HCT116 (cell line): ENCODE results near the gene ANO10. TPM values are rescaled to one million over a fixed set of nuclear protein-coding genes. Genes with fewer than 3 reads are reported as not detected.

ENCODE experiments used
- ATAC-seq: fragments of 200-7000 bp; cut with Tn5 transposase; 2 replicates; pipeline ENCODE4 v1.9.1; 2020; ENCODE audit warnings: mild to moderate bottlenecking, moderate library complexity
- BruUV-seq: library from RNA; stranded (reverse); fragments of 400-500 nt; replicated peaks from 2 replicates; lab custom pipeline; 2021; lab: Mats Ljungman, UMichigan
- CTCF ChIA-PET: fragments of 300-600 bp; sonication (Branson Sonifier 250); formaldehyde crosslinking; loops from one replicate; lab custom pipeline; 2021; ENCODE audit warnings: antibody characterized with exemption; lab: Charles Lee
- POLR2A ChIA-PET: fragments of 300-600, 350-600 bp; sonication (Branson Sonifier 250); formaldehyde crosslinking; loops from one replicate; lab custom pipeline; 2021; ENCODE audit warnings: antibody characterized with exemption; lab: Charles Lee
- RAD21 ChIA-PET, 2 experiments: fragments of 300-600 bp; sonication (Branson Sonifier 250); formaldehyde crosslinking; loops; one replicate each; lab custom pipeline; 2023; ENCODE audit warnings: low total read pairs in 2 of 2; ENCODE audit not compliant: uncharacterized antibody in 2 of 2, unreplicated experiment in 2 of 2, low non-redundant PET in 1 of 2; lab: Charles Lee
- DNase-seq: peaks from one replicate; pipeline ENCODE4 v3.0.0-alpha.2; 2010; ENCODE audit warnings: low read depth, low spot score
- H2AFZ ChIP-seq: fragments of 200-600 bp; shearing (Covaris generic), sonication (generic); 2 replicates; pipeline ENCODE4 v1.6.1; 2017; ENCODE audit warnings: low read depth, mixed run types, mixed read lengths, antibody characterized with exemption, low read length; ENCODE audit not compliant: poor library complexity, severe bottlenecking
- H3K27ac ChIP-seq: 2 replicates; pipeline ENCODE4 v1.5.1; 2012; ENCODE audit warnings: low read depth, low read length
- H3K27me3 ChIP-seq: fragments of 200-600 bp; sonication (generic); 2 replicates; pipeline ENCODE4 v1.6.1; 2016; ENCODE audit warnings: mixed run types, low read length, mixed read lengths; ENCODE audit not compliant: insufficient read depth
- H3K36me3 ChIP-seq, 2 experiments: fragments of 200-500 bp in 1 of 2; fragments of 200-600 bp in 1 of 2; sonication (Bioruptor generic) in 1 of 2; sonication (generic) in 1 of 2; 2 replicates each; pipeline versions ENCODE4 v1.5.1 to v1.6.1; 2014 to 2016; ENCODE audit warnings: low read length in 2 of 2, inconsistent platforms in 1 of 2, mixed read lengths in 1 of 2, mixed run types in 1 of 2; ENCODE audit not compliant: insufficient read depth in 2 of 2, control insufficient read depth in 1 of 2
- H3K4me1 ChIP-seq, 2 experiments: fragments of 200-600 bp in 1 of 2; sonication (generic) in 1 of 2; 2 replicates each; pipeline versions ENCODE4 v1.5.1 to v1.6.1; 2012 to 2017; ENCODE audit warnings: low read length in 2 of 2, inconsistent platforms in 1 of 2, mild to moderate bottlenecking in 1 of 2, mixed read lengths in 1 of 2, mixed run types in 1 of 2, moderate library complexity in 1 of 2; ENCODE audit not compliant: insufficient read depth in 2 of 2, control insufficient read depth in 1 of 2
- H3K4me2 ChIP-seq: fragments of 200-600 bp; sonication (generic); 2 replicates; pipeline ENCODE4 v1.6.1; 2017; ENCODE audit warnings: mixed run types, low read length, mixed read lengths
- H3K4me3 ChIP-seq, 2 experiments: fragments of 200-600 bp in 1 of 2; sonication (generic) in 1 of 2; replicated peaks in 1 of 2; 2 replicates each; pipeline ENCODE4 v1.5.1; 2011 to 2016; ENCODE audit warnings: low read length in 2 of 2, control low read depth in 1 of 2, low read depth in 1 of 2, mild to moderate bottlenecking in 1 of 2, mixed read lengths in 1 of 2, mixed run types in 1 of 2
- H3K79me2 ChIP-seq: fragments of 200-600 bp; sonication (generic); 2 replicates; pipeline ENCODE4 v1.6.1; 2017; ENCODE audit warnings: mild to moderate bottlenecking, mixed run types, low read length, moderate library complexity, mixed read lengths; ENCODE audit not compliant: insufficient read depth
- H3K9ac ChIP-seq: fragments of 200-600 bp; sonication (generic); 2 replicates; pipeline ENCODE4 v1.6.1; 2016; ENCODE audit warnings: low read length, mixed read lengths
- H3K9me2 ChIP-seq: fragments of 200-600 bp; sonication (generic), shearing (Covaris generic); 2 replicates; pipeline ENCODE4 v1.6.1; 2017; ENCODE audit warnings: mixed run types, mild to moderate bottlenecking, moderate library complexity; ENCODE audit not compliant: insufficient read depth
- H3K9me3 ChIP-seq, 2 experiments: fragments of 200-500 bp in 1 of 2; fragments of 200-600 bp in 1 of 2; sonication (Bioruptor generic) in 1 of 2; sonication (generic) in 1 of 2; 2 replicates each; pipeline ENCODE4 v1.6.1; 2014 to 2017; ENCODE audit warnings: low read length in 2 of 2, mixed read lengths in 2 of 2, inconsistent platforms in 1 of 2, low read depth in 1 of 2, mild to moderate bottlenecking in 1 of 2, mixed run types in 1 of 2, moderate library complexity in 1 of 2; ENCODE audit not compliant: control insufficient read depth in 1 of 2, insufficient read depth in 1 of 2
- H4K20me1 ChIP-seq: fragments of 200-600 bp; sonication (generic), shearing (Covaris generic); 2 replicates; pipeline ENCODE4 v1.6.1; 2017; ENCODE audit warnings: mixed run types, mild to moderate bottlenecking, moderate library complexity; ENCODE audit not compliant: insufficient read depth
- ELF1 ChIP-seq: IDR thresholded peaks from 2 replicates; pipeline ENCODE4 v1.6.1; 2012; ENCODE audit warnings: low read depth, borderline replicate concordance
- FOSL1 ChIP-seq: IDR thresholded peaks from 2 replicates; pipeline ENCODE4 v1.6.1; 2012; ENCODE audit warnings: low read depth
- JUND ChIP-seq: IDR thresholded peaks from 2 replicates; pipeline ENCODE4 v1.6.1; 2012
- POLR2AphosphoS5 ChIP-seq: IDR thresholded peaks from 2 replicates; pipeline ENCODE4 v1.6.1; 2011; ENCODE audit warnings: mild to moderate bottlenecking, low read depth, low read length, moderate library complexity
- SP1 ChIP-seq: IDR thresholded peaks from 2 replicates; pipeline ENCODE4 v1.6.1; 2012; ENCODE audit warnings: low read depth
- SRF ChIP-seq: IDR thresholded peaks from 2 replicates; pipeline ENCODE4 v1.6.1; 2012; ENCODE audit warnings: low read depth
- YY1 ChIP-seq: IDR thresholded peaks from 2 replicates; pipeline ENCODE4 v1.6.1; 2011; ENCODE audit warnings: low read length, low read depth, moderate library complexity, mild to moderate bottlenecking; ENCODE audit not compliant: insufficient replicate concordance; ENCODE audit errors: extremely low read depth
- ZFX ChIP-seq: fragments of 450-650 bp; IDR thresholded peaks from 2 replicates; pipeline ENCODE4 v1.6.1; 2017
- ZNF274 ChIP-seq: fragments of 200-500 bp; sonication (Bioruptor generic); IDR thresholded peaks from 2 replicates; pipeline ENCODE4 v1.6.1; 2014; ENCODE audit warnings: mild to moderate bottlenecking, low read depth, low read length, inconsistent platforms
- intact Hi-C: fragments of 100-400 bp; cut with micrococcal nuclease; formaldehyde crosslinking; loops from 2 replicates; pipeline ENCODE4 v1.10.0; 2022
- total RNA-seq: library from RNA; stranded (reverse); gene quantifications from one replicate; pipeline ENCODE4 v1.2.1, GENCODE V29; 2021; ENCODE audit not compliant: unreplicated experiment
- TF ChIP-seq, protein P1 (sequence below), 3 experiments: fragments of 200-600 bp in 1 of 3; sonication (generic) in 1 of 3; IDR thresholded peaks in 2 of 3; conservative IDR thresholded peaks in 1 of 3; 2 replicates each; pipeline ENCODE4 v1.5.1; 2012 to 2017; ENCODE audit warnings: low read depth in 2 of 3, low read length in 2 of 3, antibody characterized with exemption in 1 of 3, borderline replicate concordance in 1 of 3, control low read depth in 1 of 3, mild to moderate bottlenecking in 1 of 3, mixed read lengths in 1 of 3, mixed run types in 1 of 3, moderate library complexity in 1 of 3; ENCODE audit not compliant: insufficient read depth in 1 of 3
- TF ChIP-seq, protein P2 (sequence below): IDR thresholded peaks from 2 replicates; pipeline ENCODE4 v1.6.1; 2012

The ANO10 gene
- total RNA-seq, 1 experiment from 2014 or later, result 13.3 TPM

DNA sequence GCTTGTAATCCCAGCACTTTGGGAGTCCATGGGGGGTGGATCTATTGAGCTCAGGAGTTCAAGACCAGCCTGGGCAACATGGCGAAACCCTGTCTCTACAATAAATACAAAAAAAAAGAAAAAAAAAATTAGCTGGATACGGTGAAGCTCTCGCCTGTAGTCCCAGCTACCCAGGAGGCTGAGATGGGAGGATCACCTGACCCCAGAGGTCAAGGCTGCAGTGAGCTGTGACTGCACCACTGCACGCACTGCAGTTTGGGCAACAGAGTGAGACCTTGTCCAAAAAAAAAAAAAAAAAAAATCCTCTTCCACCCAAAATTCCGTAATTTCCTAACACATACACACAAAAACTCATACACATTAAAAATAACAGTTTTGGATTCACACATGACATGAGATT, 2.2 kb downstream of the ANO10 start:
- Histone ChIP-seq H3K4me2 (no peak overlapping the region), H3K9ac (no peak overlapping the region), H2AFZ (no peak overlapping the region), H3K4me1 (peaks cover 2 to 13% of the 10 kb centered on the region in 2 experiments; a peak in 3 of 4 replicates), H3K9me3 (no peaks in the 10 kb centered on the region), H3K27ac (no peak overlapping the region), H3K27me3 (no peaks in the 10 kb centered on the region), H4K20me1 (no peaks in the 10 kb centered on the region), H3K79me2 (no peaks in the 10 kb centered on the region), H3K9me2 (no peaks in the 10 kb centered on the region), H3K4me3 (no peak overlapping the region), H3K36me3 (no peaks in the 10 kb centered on the region)
- ChIA-PET CTCF (no interaction called here), RAD21 (no interaction called here), POLR2A (no interaction called here)
- no peak for ATAC-seq
- TF ChIP-seq ZFX, result no peak
- TF ChIP-seq, protein P1, sequence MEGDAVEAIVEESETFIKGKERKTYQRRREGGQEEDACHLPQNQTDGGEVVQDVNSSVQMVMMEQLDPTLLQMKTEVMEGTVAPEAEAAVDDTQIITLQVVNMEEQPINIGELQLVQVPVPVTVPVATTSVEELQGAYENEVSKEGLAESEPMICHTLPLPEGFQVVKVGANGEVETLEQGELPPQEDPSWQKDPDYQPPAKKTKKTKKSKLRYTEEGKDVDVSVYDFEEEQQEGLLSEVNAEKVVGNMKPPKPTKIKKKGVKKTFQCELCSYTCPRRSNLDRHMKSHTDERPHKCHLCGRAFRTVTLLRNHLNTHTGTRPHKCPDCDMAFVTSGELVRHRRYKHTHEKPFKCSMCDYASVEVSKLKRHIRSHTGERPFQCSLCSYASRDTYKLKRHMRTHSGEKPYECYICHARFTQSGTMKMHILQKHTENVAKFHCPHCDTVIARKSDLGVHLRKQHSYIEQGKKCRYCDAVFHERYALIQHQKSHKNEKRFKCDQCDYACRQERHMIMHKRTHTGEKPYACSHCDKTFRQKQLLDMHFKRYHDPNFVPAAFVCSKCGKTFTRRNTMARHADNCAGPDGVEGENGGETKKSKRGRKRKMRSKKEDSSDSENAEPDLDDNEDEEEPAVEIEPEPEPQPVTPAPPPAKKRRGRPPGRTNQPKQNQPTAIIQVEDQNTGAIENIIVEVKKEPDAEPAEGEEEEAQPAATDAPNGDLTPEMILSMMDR (IDR thresholded peaks at IDR 0.05 in 2 of 3, conservative IDR thresholded peaks at IDR 0.05 in 1 of 3; ENCODE audit: borderline replicate concordance in 1 of 3, insufficient read depth in 1 of 3, low read depth in 2 of 3, low read length in 2 of 3), result no peak
- intact Hi-C loops, result no loop called here
- no TSS peak for BruUV-seq
- no peak for DNase-seq

DNA sequence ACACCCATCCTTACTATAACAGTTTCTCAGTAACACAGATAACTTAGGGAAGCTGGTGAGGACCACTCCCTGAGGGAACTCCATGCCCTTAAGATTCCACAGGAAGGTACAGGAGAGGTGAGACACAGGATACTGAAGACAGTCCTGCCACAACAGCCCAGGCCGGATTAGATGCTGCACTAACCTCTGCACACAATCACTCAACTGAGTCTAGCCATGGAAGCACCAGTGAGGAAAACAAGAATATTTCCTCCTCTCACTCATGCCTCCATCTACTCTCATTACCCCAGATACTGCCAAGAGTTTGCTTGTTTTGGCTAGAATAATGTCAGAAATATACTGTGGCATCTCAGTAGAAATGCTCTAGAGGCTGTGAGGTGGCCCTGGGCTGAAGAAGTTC, 3.7 kb downstream of the ANO10 start:
- peaks cover 2 to 13% of the 10 kb centered on the region in 2 experiments; a peak in 3 of 4 replicates for H3K4me1 ChIP-seq
- ATAC-seq (no peak), DNase-seq (no peak)
- no peaks in the 10 kb centered on the region for H3K9me3 ChIP-seq
- no peak overlapping the region for H3K4me2 ChIP-seq
- no peaks in the 10 kb centered on the region for H4K20me1 ChIP-seq
- H3K9me2 ChIP-seq, result no peaks in the 10 kb centered on the region
- ChIA-PET CTCF (no interaction called here), POLR2A (no interaction called here), RAD21 (no interaction called here)
- 0 out of 2 replicates have a peak, but pooled peaks cover 3% of the 10 kb centered on the region for H3K79me2 ChIP-seq
- no peaks in the 10 kb centered on the region for H3K27me3 ChIP-seq
- no peak overlapping the region for H2AFZ ChIP-seq
- BruUV-seq, result no TSS peak
- TF ChIP-seq SP1 (no peak), ZFX (no peak), FOSL1 (no peak), JUND (no peak), ELF1 (no peak), POLR2AphosphoS5 (no peak), SRF (no peak), ZNF274 (no peak), YY1 (no peak)
- TF ChIP-seq, protein P2, sequence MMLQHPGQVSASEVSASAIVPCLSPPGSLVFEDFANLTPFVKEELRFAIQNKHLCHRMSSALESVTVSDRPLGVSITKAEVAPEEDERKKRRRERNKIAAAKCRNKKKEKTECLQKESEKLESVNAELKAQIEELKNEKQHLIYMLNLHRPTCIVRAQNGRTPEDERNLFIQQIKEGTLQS, result no peak
- TF ChIP-seq, protein P1 (IDR thresholded peaks at IDR 0.05 in 2 of 3, conservative IDR thresholded peaks at IDR 0.05 in 1 of 3; ENCODE audit: borderline replicate concordance in 1 of 3, insufficient read depth in 1 of 3, low read depth in 2 of 3, low read length in 2 of 3), result no peak
- TF ChIP-seq, all 23 proteins: peak for 0
- Histone ChIP-seq H3K4me3 (no peak overlapping the region), H3K36me3 (no peaks in the 10 kb centered on the region), H3K27ac (no peak overlapping the region), H3K9ac (no peak overlapping the region)
- intact Hi-C loops, result no loop called here
